ENCODE data around the gene DGKG.

DNA sequence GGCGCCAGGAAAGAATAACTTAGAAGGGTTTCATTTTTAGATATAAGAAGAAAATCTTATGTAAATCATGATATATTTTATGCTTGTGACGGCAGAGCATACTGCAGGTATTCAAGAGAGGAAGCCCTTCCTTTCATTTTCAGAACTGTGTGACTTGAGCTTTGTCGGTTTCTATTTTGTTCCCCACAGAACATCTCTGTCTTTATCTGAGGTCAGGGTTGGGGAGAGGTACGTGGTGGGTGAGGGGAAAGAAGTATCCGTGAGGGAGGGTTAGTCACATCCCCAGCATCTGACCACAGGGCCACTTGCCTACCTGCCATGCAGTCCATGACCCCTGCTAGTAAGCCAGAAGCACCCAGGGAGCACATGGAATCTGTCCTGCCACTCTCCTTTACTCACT, 126.5 kb downstream of the DGKG start:
- TF ChIP-seq SUZ12 (IDR thresholded peaks at IDR 0.05; ENCODE audit: extremely low read depth, insufficient read depth, insufficient read length), result no peak
- no peak for TF ChIP-seq YY1 (IDR thresholded peaks at IDR 0.05; ENCODE audit: insufficient read depth, insufficient read length)

Data from NT2/D1 (cell line).